Endothelial cell of coronary artery (primary cell): ENCODE results near the gene THAP6. TPM values are rescaled to one million over a fixed set of nuclear protein-coding genes. Genes with fewer than 3 reads are reported as not detected.

Experiments used
- total RNA-seq: library from RNA; depleted of rRNA; stranded (reverse); fragments of >200 nt; gene quantifications from 2 replicates; pipeline ENCODE4 v1.2.3, GENCODE V29; 2014

Gene THAP6, protein sequence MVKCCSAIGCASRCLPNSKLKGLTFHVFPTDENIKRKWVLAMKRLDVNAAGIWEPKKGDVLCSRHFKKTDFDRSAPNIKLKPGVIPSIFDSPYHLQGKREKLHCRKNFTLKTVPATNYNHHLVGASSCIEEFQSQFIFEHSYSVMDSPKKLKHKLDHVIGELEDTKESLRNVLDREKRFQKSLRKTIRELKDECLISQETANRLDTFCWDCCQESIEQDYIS
- total RNA-seq, result 3.5 and 7.8 TPM in 2 replicates

DNA sequence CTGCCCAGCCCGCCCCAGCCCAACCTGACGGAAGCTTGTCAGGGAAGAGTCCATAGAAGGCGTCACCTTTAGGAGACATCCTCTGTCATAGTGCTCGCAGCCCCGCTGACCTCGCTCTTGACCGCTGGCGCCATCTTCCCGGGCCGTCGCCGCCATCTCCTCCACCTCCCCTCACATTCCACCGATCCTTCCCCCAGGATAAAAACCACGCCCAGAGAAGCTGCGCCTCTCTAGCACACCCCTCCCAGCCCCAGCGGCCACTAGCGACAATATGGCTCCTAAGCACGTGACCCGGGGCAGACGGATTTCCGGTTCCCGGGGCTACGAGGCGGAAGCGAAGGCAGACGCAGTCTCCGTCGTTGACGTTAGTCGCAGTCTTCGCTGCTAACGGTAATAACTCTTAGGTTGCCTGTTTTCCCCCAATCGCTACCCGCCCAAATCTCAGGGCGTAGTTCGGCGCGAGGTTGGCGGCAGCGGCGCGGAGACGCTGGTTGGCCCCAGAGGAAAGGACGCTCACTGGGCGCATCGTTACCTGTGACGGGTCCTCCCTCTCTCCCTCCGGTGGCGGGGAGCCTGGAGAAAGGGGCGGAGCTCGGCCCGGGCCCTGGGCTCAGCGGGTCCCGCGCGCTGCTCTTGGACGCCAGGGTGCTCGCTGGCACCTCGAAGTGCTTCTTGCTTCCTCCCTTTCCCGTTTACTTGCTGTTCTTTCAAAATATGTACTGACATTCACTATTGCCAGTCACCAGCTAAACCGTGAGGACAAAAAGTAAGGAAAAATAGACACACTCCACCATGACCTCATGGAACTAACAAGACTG lies at the start of gene THAP6, which contains the start of gene RCHY1:
Gene THAP6 (plus strand): TSS at position 343 of the 818 bp plus-strand sequence. CDS start 980 bp downstream, outside the sequence.
Gene RCHY1 (minus strand): TSS at position 273 of the 818 bp plus-strand sequence. CDS start 117 bp downstream, at position 156.

DNA sequence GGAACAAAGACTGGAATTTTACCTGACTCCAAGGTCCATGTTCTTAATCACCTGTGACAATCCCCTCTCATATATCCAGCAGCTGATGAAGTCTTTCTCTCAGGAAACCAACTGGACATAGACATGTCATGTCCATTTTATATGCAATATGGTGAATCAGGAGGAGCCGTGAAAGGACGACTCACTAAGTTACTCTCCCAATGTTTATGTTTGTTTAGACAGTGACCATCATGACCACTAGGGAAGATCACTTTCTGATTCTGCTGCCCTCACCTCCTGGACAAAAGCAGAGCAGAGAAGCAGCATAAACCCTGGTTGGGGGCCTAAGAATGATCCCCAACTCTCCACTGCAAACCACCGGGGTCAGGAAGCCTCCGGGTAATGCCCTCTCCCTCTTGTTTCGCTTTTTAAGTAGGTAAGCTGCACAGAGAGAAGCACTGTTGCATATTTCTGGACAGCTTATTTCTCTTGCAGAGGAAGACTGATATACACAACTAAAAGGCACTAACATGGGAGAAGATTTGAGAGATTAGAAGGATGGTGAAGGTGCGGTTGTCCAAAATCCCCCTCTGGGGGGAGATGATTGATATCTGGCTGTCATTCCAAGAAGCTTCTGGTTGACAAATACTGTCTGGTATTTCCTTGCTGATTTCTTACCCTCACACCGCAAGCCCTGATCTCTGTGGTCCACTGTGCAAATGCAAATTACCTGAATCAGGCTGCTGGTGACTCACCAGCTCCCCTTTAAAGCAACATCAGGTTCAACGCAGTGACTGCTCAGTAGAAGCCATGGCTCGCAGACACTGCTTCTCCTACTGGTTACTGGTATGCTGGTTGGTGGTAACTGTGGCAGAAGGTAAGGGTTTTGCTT lies 41.3 kb downstream of the THAP6 start, which contains the start of gene ODAPH:
Gene ODAPH (plus strand): TSS at position 773 of the 871 bp plus-strand sequence. CDS start 17 bp downstream, at position 790.

Other genes starting within 250 kb of the THAP6 start
- 33.9 and 45.5 TPM in 2 replicates for gene RCHY1, start 70 bp upstream of the THAP6 start, total RNA-seq
- not detected in 2 replicates for gene ODAPH, start 41.6 kb downstream of the THAP6 start, total RNA-seq
- under 0.01 and 0.09 TPM in 2 replicates for gene CDKL2, start 116.1 kb downstream of the THAP6 start, total RNA-seq
- gene G3BP2, start 158.9 kb downstream of the THAP6 start, total RNA-seq, result 174 and 182 TPM in 2 replicates
- gene USO1, start 210.1 kb downstream of the THAP6 start, total RNA-seq, result 67.3 and 85.4 TPM in 2 replicates